C4-2B (cell line): ENCODE measurements around the gene ARMH1.

Experiments
- H3K27ac ChIP-seq: fragments of 450-650 bp; 2 replicates; pipeline ENCODE4 v1.5.1; 2017
- CTCF ChIP-seq: fragments of 450-650 bp; conservative IDR thresholded peaks from 2 replicates; pipeline ENCODE4 v1.5.1; 2017; ENCODE audit warnings: mild to moderate bottlenecking
- ZFX ChIP-seq: fragments of 450-650 bp; IDR thresholded peaks from 2 replicates; pipeline ENCODE4 v1.6.1; 2017

ARMH1 gene

GRCh38 chr1:44707959-44708831 lies 33.7 kb downstream of the ARMH1 start:
- no peak overlapping the region for H3K27ac ChIP-seq
- TF ChIP-seq ZFX, result no peak
- peak; percentile 42; the same call in 1 of the 2 replicates for TF ChIP-seq CTCF

GRCh38 chr1:44713321-44713781 lies 38.8 kb downstream of the ARMH1 start:
- no peak overlapping the region for H3K27ac ChIP-seq
- TF ChIP-seq ZFX, result no peak

DNA sequence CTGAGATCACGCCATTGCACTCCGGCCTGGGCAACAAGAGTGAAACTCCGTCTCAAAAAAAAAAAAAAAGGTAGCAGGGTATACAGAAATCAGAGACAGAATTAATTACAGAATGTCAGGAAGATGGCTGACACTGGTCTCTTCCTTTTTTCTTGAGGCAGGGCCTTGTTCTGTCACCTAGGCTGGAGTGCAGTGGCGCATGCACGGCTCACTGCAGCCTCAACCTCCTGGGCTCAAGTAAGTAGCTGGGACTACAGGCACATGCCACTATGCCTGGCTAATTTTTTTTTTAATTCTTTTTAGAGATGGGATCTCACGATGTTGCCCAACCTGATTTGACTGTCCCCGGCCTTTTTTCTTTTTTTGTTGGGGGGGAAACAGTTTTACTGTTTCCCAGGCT lies 40.0 kb downstream of the ARMH1 start:
- TF ChIP-seq CTCF (no peak), ZFX (no peak)
- no peak overlapping the region for H3K27ac ChIP-seq

DNA sequence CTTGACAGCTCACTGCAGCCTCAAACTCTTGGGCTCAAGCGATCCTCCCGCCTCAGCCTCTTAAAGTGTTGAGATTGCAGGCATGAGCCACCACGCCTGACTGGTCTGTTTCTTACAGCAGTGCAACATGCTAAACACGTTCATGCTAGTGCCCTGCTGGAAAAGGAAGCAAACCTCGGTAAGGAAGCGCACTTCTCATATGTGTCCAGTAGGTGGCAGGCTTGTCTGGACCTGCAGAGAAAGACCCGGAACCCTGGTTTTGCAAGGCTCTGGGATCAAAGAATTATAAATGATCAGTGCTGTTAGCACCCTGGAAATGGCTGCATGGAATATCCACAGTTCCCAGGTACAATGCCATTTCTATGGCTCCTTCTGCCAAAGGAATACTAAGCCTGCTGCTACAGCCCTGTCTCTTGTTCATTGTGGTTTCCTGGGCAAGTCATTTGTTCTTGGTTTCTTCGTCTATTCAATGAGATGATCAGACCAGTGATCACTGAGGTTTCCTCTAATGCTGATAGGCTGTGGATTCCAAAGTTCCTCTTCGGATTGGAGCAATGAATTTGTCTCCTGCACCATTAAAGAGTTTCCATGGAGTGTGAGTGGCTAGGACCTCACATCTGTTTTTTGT lies 40.5 kb downstream of the ARMH1 start:
- no peak overlapping the region for H3K27ac ChIP-seq
- TF ChIP-seq ZFX (no peak), CTCF (peak; percentile 97)

DNA sequence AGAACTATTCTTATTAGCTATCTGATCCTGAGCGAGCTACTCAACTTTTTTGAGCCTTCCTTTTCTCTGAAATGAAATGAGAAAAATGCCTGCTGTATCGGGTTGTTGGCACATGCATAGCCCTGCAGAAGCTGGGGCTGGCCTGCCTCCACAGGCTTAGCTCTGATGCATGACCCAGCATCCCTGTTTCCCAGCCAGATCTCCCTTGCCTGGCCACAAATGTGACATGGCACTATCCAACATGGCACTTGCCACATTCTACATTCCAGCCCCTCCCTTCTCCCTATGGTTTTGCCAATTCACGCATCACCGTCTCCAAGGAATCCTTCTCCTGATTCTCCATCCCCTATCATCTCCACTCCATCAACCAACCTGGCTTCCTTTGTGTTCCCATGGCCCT lies 42.6 kb downstream of the ARMH1 start:
- no peak for TF ChIP-seq ZFX
- no peak for TF ChIP-seq CTCF
- H3K27ac ChIP-seq, result no peak overlapping the region

- no peak for TF ChIP-seq CTCF
- no peak for TF ChIP-seq ZFX
- H3K27ac ChIP-seq, result no peak overlapping the region
Observed at GRCh38 chr1:44717653-44718052, 43.1 kb downstream of the ARMH1 start.

- TF ChIP-seq CTCF (no peak), ZFX (no peak)
- no peak overlapping the region for H3K27ac ChIP-seq
Observed at GRCh38 chr1:44718091-44718490, 43.6 kb downstream of the ARMH1 start.
